B cell (primary cell): ENCODE results near the gene TM4SF5.

ENCODE experiments used
- CTCF ChIP-seq: fragments of 200-600 bp; IDR thresholded peaks from one replicate; pipeline ENCODE4 v1.8.0; 2022; ENCODE audit warnings: antibody characterized with exemption, mild to moderate bottlenecking
- EZH2 ChIP-seq: IDR thresholded peaks from 2 replicates; pipeline ENCODE4 v1.6.1; 2012; ENCODE audit warnings: borderline replicate concordance, low read depth, mild to moderate bottlenecking, moderate library complexity, low read length; ENCODE audit not compliant: insufficient read depth, poor library complexity, severe bottlenecking

GRCh38 chr17:4734857-4735475 is 36.7 kb upstream of the TM4SF5 start:
- no peak for TF ChIP-seq CTCF
- no peak for TF ChIP-seq EZH2
